Upper lobe of left lung (tissue), 6 donors: ENCODE data around the gene TMC6. TPM values are rescaled to one million over a fixed set of nuclear protein-coding genes. Genes with fewer than 3 reads are reported as not detected.
"Not testable (repeated sequence)": the region's sequence is repeated elsewhere in the genome, so short reads cannot be mapped to it uniquely, and the experiment has no call there.

Experiments
- ATAC-seq, 2 donors: fragments of 200-7000 bp; cut with Tn5 transposase; one replicate each; pipeline ENCODE4 v1.9.1; 2022; ENCODE audit warnings: mild to moderate bottlenecking in 2 of 2, moderate library complexity in 2 of 2; ENCODE audit not compliant: low FRiP score in 2 of 2
- DNase-seq, 2 donors: peaks; one replicate each; pipeline ENCODE4 v3.0.0-alpha.2; 2019 to 2020
- H3K27ac ChIP-seq, 4 donors: fragments of 200-600 bp; sonication (generic); one replicate each; pipeline ENCODE4 v1.5.1; 2016 to 2019
- H3K27me3 ChIP-seq, 4 donors: fragments of 200-600 bp; sonication (generic); one replicate each; pipeline ENCODE4 v1.5.1; 2017 to 2019
- H3K36me3 ChIP-seq, 4 donors: fragments of 200-600 bp; sonication (generic); one replicate each; pipeline ENCODE4 v1.5.1; 2016 to 2019
- H3K4me1 ChIP-seq, 4 donors: fragments of 200-600 bp; sonication (generic); one replicate each; pipeline ENCODE4 v1.5.1; 2018 to 2019
- H3K4me3 ChIP-seq, 4 donors: fragments of 200-600 bp; sonication (generic); one replicate each; pipeline ENCODE4 v1.5.1; 2017 to 2019; ENCODE audit warnings: mild to moderate bottlenecking in 2 of 4, moderate library complexity in 1 of 4
- H3K9me3 ChIP-seq, 4 donors: fragments of 200-600 bp; sonication (generic); one replicate each; pipeline ENCODE4 v1.5.1; 2018 to 2019
- CTCF ChIP-seq, 6 experiments: fragments of 450-650 bp in 4 of 6; fragments of 200-600 bp in 2 of 6; sonication (generic) in 2 of 6; IDR thresholded peaks; one replicate each; pipeline ENCODE4 v1.5.1; 2016 to 2019; ENCODE audit warnings: antibody characterized with exemption in 6 of 6
- EP300 ChIP-seq, 4 donors: sonication (generic); formaldehyde crosslinking; IDR thresholded peaks; one replicate each; pipeline ENCODE4 v1.5.1; 2017; ENCODE audit warnings: antibody characterized with exemption in 4 of 4, control low read depth in 2 of 4
- POLR2A ChIP-seq, 4 donors: fragments of 450-650 bp; IDR thresholded peaks; one replicate each; pipeline ENCODE4 v1.5.1; 2016 to 2017; ENCODE audit warnings: antibody characterized with exemption in 4 of 4, mild to moderate bottlenecking in 2 of 4
- POLR2AphosphoS5 ChIP-seq, 2 donors: sonication (generic); formaldehyde crosslinking; IDR thresholded peaks; one replicate each; pipeline ENCODE4 v1.5.1; 2017; ENCODE audit warnings: antibody characterized with exemption in 2 of 2
- WGBS, 2 donors: methylation state at CpG; one replicate each; pipeline ENCODE4 v1.1.5; 2017 to 2018; 5-methylcytosine and 5-hydroxymethylcytosine counted together
- total RNA-seq, 6 donors: library from RNA; depleted of rRNA in 4 of 6; stranded (reverse); fragments of >200 nt in 4 of 6; gene quantifications; one replicate each; pipeline versions ENCODE4 v1.1.0 to v1.2.1, GENCODE V29; 2016 to 2021
- donor health status: DM: no; HTN: no; CAD: no; lungs with moderate emphysema.
- donor health status: DM: no; HTN: yes; CAD: no; lungs with severe emphysema.

TMC6 gene
- total RNA-seq, 6 donors from 2014 or later, result 51.4 to 216 (median 195) TPM

GRCh38 chr17:78118801-78119241 is 9.7 kb downstream of the TMC6 start:
- 83 to 93% methylated on average over 1 to 11 of the region's 14 CpGs for WGBS, 2 donors
- TF ChIP-seq POLR2AphosphoS5 (IDR thresholded peaks at IDR 0.05) (no peak), POLR2A (IDR thresholded peaks at IDR 0.05) (no peak), EP300 (IDR thresholded peaks at IDR 0.05) (no peak)
- DNase-seq, result no peak

DNA sequence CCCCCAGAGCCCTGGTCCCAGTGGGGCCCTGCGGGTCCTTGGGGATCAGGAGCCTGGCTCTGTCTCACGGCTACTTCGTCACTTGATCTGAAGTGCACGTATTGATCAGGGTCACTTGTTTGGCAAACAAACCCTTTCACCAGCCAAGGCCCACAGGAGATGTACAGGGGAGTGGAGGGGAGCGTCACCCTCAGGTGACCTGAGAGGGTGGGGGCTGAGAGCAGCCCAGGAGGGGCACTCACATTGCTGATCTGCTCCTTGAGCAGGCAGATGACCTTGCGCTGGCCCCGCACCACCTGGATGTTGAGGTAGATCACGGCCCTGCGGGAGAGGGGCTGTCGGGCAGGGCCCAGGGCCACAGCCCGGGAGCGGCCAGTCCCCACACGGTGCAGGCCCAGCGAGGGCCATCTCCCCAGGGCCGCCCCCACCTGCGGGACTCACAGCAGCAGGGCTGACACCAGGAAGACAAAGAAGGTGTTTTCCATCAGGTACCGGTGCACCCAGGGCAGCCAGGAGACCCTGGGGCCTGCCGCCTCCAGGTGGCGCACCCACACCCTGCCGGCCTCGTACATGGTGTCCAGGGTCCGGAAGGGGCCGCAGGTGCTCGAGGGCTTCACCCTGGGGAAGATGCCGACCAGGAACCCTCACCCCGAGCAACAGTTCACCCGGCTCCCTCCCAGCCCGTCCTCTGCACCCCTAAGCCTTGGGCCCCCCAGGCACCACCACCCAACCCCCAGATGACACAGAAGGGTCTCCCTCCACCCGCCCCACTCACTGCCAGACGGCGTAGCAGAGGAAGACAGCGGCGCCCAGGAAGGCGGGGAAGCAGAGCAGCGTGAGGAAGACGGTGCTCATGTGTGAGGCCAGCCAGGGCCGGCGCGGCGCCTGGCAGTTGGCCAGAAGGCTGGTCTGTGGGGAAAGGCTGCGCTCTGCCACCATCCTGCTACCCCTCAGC is 11.3 kb downstream of the TMC6 start:
- peaks cover 4 to 40% (median 28%) of the 10 kb centered on the region in 4 donors for H3K4me1 ChIP-seq
- no peak for TF ChIP-seq EP300 (IDR thresholded peaks at IDR 0.05)
- TF ChIP-seq CTCF (IDR thresholded peaks at IDR 0.05), result peak in 3 of 6 experiments; percentile 33 to 63 (median 46)
- no peak for TF ChIP-seq POLR2AphosphoS5 (IDR thresholded peaks at IDR 0.05)
- TF ChIP-seq POLR2A (IDR thresholded peaks at IDR 0.05), result no peak
- peak overlapping the region in 1 of 4 donors; percentile 23 for H3K27ac ChIP-seq
- 48 to 68% methylated on average over 26 to 39 of the region's 41 CpGs for WGBS, 2 donors
- H3K27me3 ChIP-seq, result no peaks in the 10 kb centered on the region
- H3K36me3 ChIP-seq, result peaks cover 3 to 60% (median 43%) of the 10 kb centered on the region in 4 donors
- no peak for ATAC-seq
- no peaks in the 10 kb centered on the region for H3K9me3 ChIP-seq
- peak in 1 of 2 donors; percentile 88 for DNase-seq
- H3K4me3 ChIP-seq, result no peak overlapping the region

More at GRCh38 chr17:78118801-78119241, 9.7 kb downstream of the TMC6 start:
- peaks cover 7 to 70% (median 53%) of the 10 kb centered on the region in 4 donors for H3K36me3 ChIP-seq
- H3K9me3 ChIP-seq, result no peaks in the 10 kb centered on the region
- peaks cover 0 to 35% (median 19%) of the 10 kb centered on the region in 4 donors for H3K4me1 ChIP-seq
- H3K27ac ChIP-seq, result no peak overlapping the region
- no peak overlapping the region for H3K4me3 ChIP-seq
- no peaks in the 10 kb centered on the region for H3K27me3 ChIP-seq
- no peak for ATAC-seq

- TF ChIP-seq POLR2AphosphoS5 (IDR thresholded peaks at IDR 0.05) (no peak), EP300 (IDR thresholded peaks at IDR 0.05) (no peak), CTCF (IDR thresholded peaks at IDR 0.05) (no peak), POLR2A (IDR thresholded peaks at IDR 0.05) (no peak)
- peaks cover 0 to 60% (median 42%) of the 10 kb centered on the region in 4 donors for H3K36me3 ChIP-seq
- DNase-seq (no peak), ATAC-seq (no peak)
- H3K27me3 ChIP-seq, result no peaks in the 10 kb centered on the region
- H3K4me3 ChIP-seq, result no peak overlapping the region
- peaks cover 4 to 31% (median 23%) of the 10 kb centered on the region in 4 donors for H3K4me1 ChIP-seq
- no peak overlapping the region for H3K27ac ChIP-seq
- WGBS, 2 donors, result 93 to 98% methylated on average over 9 of the region's 9 CpGs
- H3K9me3 ChIP-seq, result no peaks in the 10 kb centered on the region
These were observed 12.1 kb downstream of the TMC6 start for GRCh38 chr17:78116411-78116810.

GRCh38 chr17:78115803-78116202 is 12.8 kb downstream of the TMC6 start:
- H3K9me3 ChIP-seq, H3K27me3 ChIP-seq, ATAC-seq, H3K27ac ChIP-seq, DNase-seq, H3K4me3 ChIP-seq: not testable (repeated sequence)
- WGBS, 2 donors, result 85 to 88% methylated on average over 7 to 16 of the region's 18 CpGs
- peaks cover 4 to 29% (median 22%) of the 10 kb centered on the region in 4 donors for H3K4me1 ChIP-seq
- peaks cover 2 to 60% (median 42%) of the 10 kb centered on the region in 4 donors for H3K36me3 ChIP-seq

- H3K9me3 ChIP-seq, result no peaks in the 10 kb centered on the region
- H3K4me3 ChIP-seq, result no peak overlapping the region
- H3K27me3 ChIP-seq, result no peaks in the 10 kb centered on the region
- TF ChIP-seq EP300 (IDR thresholded peaks at IDR 0.05) (no peak), CTCF (IDR thresholded peaks at IDR 0.05) (no peak), POLR2A (IDR thresholded peaks at IDR 0.05) (no peak), POLR2AphosphoS5 (IDR thresholded peaks at IDR 0.05) (no peak)
- no peak for ATAC-seq
- no peak for DNase-seq
- H3K36me3 ChIP-seq, result peaks cover 7 to 60% (median 43%) of the 10 kb centered on the region in 4 donors
- peaks cover 4 to 29% (median 22%) of the 10 kb centered on the region in 4 donors for H3K4me1 ChIP-seq
- peak overlapping the region in 1 of 4 donors; percentile 26 for H3K27ac ChIP-seq
- WGBS, 2 donors, result 79 to 80% methylated on average over 14 to 22 of the region's 28 CpGs
These were observed 13.5 kb downstream of the TMC6 start for GRCh38 chr17:78114831-78115723.
